GM18526 (cell line): ENCODE data around the gene MSANTD2.

Source experiments
- POLR2A ChIP-seq: IDR thresholded peaks from 3 replicates; pipeline ENCODE4 v1.6.1; 2011; ENCODE audit not compliant: insufficient read length; ENCODE audit errors: extremely low read depth

The MSANTD2 gene

DNA sequence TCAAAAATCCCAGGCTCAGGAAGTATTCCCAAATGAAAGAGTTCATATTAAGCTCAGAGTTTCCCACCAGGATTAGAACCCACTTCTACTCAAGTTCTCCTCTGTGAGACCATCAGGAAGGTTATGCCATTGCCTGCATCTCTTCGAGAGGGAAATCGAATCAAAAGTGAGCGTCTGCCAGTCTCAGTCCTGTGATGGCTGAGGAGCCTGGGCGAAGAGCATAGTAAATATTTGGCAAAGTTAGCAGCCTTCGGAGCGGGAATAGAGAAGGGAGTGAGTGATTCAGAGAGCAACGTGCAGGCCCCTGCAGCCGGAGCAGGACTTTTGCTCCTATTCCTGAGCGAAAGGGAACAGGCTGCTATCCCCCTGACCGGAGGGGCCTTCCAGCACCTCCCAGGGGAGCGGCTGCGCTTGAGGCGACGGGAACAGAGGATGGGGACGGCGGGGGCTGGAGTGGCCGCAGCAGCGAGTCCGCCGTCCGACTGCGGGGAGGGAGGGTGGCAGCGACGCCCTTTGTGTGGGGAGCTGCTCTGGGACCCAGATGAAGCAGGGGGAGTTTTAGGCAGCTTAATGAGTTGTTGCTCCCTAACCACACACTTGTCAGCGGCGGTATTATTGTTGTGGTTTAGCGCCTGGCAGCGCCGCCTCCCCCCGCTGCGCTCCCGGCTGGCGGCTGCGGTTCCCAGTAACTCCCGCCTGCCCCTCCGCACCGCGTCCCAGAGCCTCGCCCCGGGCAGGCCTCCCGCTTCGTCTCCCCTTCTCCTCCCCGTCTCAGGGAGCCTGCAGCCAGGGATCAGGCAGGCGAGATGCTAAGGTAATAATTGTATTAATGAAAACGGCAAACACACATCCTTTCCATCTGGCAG is 82.2 kb downstream of the MSANTD2 start:
- TF ChIP-seq POLR2A: no peak

DNA sequence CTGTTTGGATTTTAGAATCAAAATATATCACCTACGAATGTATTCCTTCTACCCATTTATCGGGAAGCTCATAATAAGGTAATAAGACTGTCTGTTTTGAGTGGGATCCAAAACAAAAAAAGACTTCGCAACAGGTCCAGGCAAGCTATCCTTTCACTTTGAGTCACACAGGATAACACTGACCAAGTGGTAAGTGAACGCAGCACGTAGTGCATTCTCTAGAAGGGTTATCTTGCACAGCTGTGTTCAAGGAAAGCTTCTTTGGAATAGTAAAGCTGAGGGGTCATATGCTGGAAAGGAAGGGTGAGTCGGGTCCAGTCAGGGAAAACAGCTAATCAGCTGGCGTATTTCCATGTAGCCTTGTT is 82.8 kb downstream of the MSANTD2 start:
- TF ChIP-seq POLR2A: no peak

GRCh38 chr11:124716591-124716990 is 83.6 kb downstream of the MSANTD2 start:
- TF ChIP-seq POLR2A: no peak
